Brain pericyte (primary cell): ENCODE data around the gene EYA3.
A peak's percentile ranks its signal among the peaks of the same experiment; 100 is the strongest.

Experiments
- DNase-seq: peaks from one replicate; pipeline ENCODE4 v3.0.0-alpha.2; 2012; ENCODE audit warnings: low read depth, low spot score

EYA3 gene

GRCh38 chr1:28088168-28088961, at the start of gene EYA3:
EYA3 (minus strand) TSS chr1:28088610; CDS start chr1:28058026, 30,584 bp downstream.
- DNase-seq: peak; percentile 94

GRCh38 chr1:28136922-28137613, 48.7 kb upstream of the EYA3 start:
- no peak for DNase-seq

GRCh38 chr1:28136169-28136921, 47.9 kb upstream of the EYA3 start:
- no peak for DNase-seq

- DNase-seq: no peak
Observed at GRCh38 chr1:28135371-28136168, 47.2 kb upstream of the EYA3 start.

GRCh38 chr1:28134651-28135207, 46.3 kb upstream of the EYA3 start:
- DNase-seq: no peak

GRCh38 chr1:28132171-28133167, 44.1 kb upstream of the EYA3 start:
- DNase-seq: no peak

GRCh38 chr1:28130901-28131300, 42.5 kb upstream of the EYA3 start:
- no peak for DNase-seq

GRCh38 chr1:28129150-28129549, 40.7 kb upstream of the EYA3 start:
- DNase-seq: no peak

- DNase-seq: no peak
Observed at GRCh38 chr1:28127617-28128257, 39.3 kb upstream of the EYA3 start.

GRCh38 chr1:28126783-28127490, 38.5 kb upstream of the EYA3 start:
- no peak for DNase-seq

GRCh38 chr1:28126212-28126611, 37.8 kb upstream of the EYA3 start:
- DNase-seq: no peak

- no peak for DNase-seq
Observed at GRCh38 chr1:28123461-28123961, 35.1 kb upstream of the EYA3 start.

GRCh38 chr1:28122183-28122582, 33.8 kb upstream of the EYA3 start:
- no peak for DNase-seq

GRCh38 chr1:28119556-28119955, 31.1 kb upstream of the EYA3 start:
- DNase-seq: no peak

GRCh38 chr1:28118640-28119307, 30.4 kb upstream of the EYA3 start:
- no peak for DNase-seq

GRCh38 chr1:28115267-28115666, 26.9 kb upstream of the EYA3 start:
- no peak for DNase-seq

- DNase-seq: no peak
Observed at GRCh38 chr1:28114844-28115243, 26.4 kb upstream of the EYA3 start.

GRCh38 chr1:28113242-28113572, 24.8 kb upstream of the EYA3 start:
- DNase-seq: no peak
